D721Med (cell line): Measurements from ENCODE around the gene MED26.

Source experiments
- DNase-seq: peaks from one replicate; pipeline ENCODE4 v3.0.0; 2011; ENCODE audit warnings: low spot score; ENCODE audit not compliant: insufficient read length
- FAIRE-seq: peaks from 2 replicates; lab custom pipeline; 2011; peaks lifted over from hg19 to GRCh38; lab: Jason Lieb, UNC
- TF ChIP-seq, protein P1 (sequence below): IDR thresholded peaks from 2 replicates; pipeline ENCODE4 v1.5.1; 2012; ENCODE audit warnings: mild to moderate bottlenecking, control low read depth; ENCODE audit not compliant: insufficient read depth; ENCODE audit errors: missing control alignments

Gene MED26

DNA sequence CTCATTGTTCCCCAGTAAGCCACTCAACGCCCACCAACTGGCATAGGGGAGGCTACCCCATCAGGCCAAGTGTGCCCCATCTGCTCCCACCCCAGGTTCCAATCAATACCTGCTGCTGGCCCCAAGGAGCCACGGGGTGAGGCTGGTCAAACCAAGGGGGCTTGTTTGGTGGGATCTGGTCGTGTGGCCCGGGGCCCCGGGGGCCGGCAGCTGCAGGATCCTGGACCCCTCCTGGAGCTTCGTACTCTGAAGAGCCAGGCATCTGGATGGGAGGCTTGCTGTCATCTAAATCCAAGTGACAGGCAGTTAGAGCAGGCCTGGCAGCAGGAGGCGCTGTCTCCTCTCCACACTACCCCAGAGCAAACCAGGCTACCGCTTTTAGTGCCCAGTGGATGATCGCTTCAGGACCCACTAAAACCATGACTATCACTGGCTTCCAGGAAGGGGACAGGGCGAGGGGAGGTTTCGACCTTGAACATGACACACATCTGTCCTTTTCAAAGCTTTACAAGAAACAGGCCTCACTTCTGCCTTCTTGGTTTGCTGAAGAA lies 100.0 kb downstream of the MED26 start:
- no peak for FAIRE-seq
- no peak for DNase-seq
- TF ChIP-seq, protein P1, sequence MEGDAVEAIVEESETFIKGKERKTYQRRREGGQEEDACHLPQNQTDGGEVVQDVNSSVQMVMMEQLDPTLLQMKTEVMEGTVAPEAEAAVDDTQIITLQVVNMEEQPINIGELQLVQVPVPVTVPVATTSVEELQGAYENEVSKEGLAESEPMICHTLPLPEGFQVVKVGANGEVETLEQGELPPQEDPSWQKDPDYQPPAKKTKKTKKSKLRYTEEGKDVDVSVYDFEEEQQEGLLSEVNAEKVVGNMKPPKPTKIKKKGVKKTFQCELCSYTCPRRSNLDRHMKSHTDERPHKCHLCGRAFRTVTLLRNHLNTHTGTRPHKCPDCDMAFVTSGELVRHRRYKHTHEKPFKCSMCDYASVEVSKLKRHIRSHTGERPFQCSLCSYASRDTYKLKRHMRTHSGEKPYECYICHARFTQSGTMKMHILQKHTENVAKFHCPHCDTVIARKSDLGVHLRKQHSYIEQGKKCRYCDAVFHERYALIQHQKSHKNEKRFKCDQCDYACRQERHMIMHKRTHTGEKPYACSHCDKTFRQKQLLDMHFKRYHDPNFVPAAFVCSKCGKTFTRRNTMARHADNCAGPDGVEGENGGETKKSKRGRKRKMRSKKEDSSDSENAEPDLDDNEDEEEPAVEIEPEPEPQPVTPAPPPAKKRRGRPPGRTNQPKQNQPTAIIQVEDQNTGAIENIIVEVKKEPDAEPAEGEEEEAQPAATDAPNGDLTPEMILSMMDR: peak; percentile 35

- TF ChIP-seq, protein P1: no peak
- no peak for DNase-seq
- no peak for FAIRE-seq
Measured at GRCh38 chr19:16527334-16527935, 100.6 kb downstream of the MED26 start.

DNA sequence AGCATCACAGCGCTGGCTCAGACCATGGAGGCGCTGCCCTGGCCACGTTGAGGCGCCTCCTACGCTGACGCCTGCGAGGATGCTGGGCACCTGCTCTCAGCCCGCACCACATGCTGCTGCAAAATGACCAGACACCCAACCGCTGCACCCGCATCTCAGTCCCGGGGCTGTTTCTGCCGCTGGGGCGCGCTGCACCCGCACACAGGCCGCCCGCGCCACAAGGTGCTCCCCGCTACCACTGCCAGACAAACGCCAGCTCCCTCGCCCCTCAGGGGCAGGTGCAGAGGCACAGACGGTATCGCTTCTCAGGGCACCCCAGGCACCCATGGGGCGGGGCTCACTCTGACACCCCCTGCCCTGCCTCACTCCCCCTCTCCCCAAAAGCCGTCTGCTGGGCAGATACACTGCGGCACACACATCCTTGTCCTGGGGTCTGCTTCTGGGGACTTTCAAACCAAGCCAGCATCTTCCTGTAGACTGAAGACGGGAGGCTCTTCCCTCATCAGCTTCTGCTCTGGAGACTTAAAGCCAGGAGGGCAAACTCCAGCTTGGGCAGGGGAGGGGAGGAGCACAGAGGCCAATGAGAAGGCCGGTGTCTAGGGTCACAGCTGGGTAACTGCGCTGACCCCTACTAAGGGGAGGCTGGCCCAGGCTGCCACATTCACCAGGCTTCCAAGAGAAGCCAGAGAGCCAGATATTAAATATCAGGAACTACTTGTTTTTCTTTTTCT lies 102.1 kb downstream of the MED26 start:
- no peak for FAIRE-seq
- DNase-seq: no peak
- TF ChIP-seq, protein P1: no peak

- TF ChIP-seq, protein P1: no peak
- FAIRE-seq (no peak), DNase-seq (no peak)
Measured at GRCh38 chr19:16524991-16525734, 102.8 kb downstream of the MED26 start.
